ENCODE data around the gene MCRIP2.

The MCRIP2 gene

DNA sequence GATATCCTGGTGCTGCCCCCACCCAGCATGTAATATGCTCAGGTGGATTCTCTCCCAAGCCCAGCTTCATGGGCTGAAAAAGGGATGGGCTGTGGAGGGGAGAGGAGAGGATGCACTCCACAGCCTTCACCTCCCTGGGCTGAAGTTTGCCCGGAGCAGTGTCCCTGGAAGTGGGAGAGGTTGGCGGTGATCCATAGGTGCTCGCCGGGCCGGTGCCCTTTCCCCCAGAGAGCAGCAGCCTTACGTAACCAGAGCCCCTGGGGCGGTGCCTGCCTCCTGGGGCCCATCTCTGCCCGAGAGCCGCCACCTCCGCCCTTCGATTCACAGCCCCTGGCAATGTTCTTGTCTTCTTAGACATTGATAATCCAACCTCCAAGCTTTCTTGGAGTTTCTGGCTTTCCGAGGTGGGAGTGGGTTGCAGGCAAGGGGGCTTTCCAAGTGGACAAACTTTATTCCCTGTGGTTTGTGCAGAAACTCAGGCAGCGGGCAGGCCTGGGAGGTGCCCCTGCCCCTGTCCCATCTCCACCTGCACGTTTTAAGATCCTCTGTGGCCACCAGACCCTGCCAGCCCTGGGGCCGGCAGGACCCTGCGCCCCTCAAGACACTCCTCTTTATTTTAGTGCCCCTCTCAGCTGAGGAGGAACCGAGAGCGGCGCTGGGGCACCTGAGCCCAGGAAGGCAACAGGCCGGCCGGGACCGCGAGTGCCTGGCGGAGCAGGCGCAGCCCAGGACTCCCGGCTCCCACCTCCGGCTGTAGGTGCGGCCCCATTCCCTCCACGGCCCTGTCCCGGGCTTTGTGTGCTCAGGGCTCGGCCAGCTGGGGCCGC is 4.4 kb downstream of the MCRIP2 start:
- no peak for ATAC-seq (ENCODE audit: low read depth)
- Mint-ChIP-seq H3K9me3 (no peaks in the 10 kb centered on the region), H3K27me3 (no peaks in the 10 kb centered on the region), H3K4me1 (peaks cover 26% of the 10 kb centered on the region), H3K36me3 (no peaks in the 10 kb centered on the region), H3K4me3 (no peak overlapping the region), H3K27ac (no peak overlapping the region)
- DNase-seq (ENCODE audit: low spot score in 2 of 2) = no peak

DNA sequence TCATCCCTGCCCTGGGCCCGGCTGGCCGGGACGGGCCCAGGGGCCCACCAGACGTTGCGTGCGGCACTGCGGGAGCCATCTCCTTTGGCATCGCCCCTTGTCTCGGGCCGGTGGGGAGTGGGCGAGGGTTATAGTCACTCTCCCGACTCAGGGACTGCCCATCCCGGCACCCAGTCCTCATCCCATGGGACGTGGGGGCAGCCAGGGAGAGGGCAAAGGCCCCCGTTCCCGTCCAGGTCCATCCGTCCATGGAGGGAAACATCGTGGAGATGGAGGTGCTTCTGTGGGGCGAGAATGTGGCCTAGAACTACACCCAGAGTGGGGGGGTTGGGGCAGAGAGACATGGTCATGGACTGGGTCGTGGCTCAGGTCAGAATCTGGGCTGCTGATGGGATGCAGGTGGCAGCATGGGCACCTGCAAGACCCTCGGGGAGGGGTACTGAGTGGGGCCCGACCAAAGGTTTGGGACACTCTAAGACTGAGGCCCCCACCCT is 5.1 kb downstream of the MCRIP2 start:
- no peak for DNase-seq (ENCODE audit: low spot score in 2 of 2)
- H3K4me1 Mint-ChIP-seq = peaks cover 26% of the 10 kb centered on the region
- ATAC-seq (ENCODE audit: low read depth) = no peak
- no peaks in the 10 kb centered on the region for H3K9me3 Mint-ChIP-seq
- H3K4me3 Mint-ChIP-seq = no peak overlapping the region
- H3K27me3 Mint-ChIP-seq = no peaks in the 10 kb centered on the region
- no peak overlapping the region for H3K27ac Mint-ChIP-seq
- H3K36me3 Mint-ChIP-seq = no peaks in the 10 kb centered on the region

DNA sequence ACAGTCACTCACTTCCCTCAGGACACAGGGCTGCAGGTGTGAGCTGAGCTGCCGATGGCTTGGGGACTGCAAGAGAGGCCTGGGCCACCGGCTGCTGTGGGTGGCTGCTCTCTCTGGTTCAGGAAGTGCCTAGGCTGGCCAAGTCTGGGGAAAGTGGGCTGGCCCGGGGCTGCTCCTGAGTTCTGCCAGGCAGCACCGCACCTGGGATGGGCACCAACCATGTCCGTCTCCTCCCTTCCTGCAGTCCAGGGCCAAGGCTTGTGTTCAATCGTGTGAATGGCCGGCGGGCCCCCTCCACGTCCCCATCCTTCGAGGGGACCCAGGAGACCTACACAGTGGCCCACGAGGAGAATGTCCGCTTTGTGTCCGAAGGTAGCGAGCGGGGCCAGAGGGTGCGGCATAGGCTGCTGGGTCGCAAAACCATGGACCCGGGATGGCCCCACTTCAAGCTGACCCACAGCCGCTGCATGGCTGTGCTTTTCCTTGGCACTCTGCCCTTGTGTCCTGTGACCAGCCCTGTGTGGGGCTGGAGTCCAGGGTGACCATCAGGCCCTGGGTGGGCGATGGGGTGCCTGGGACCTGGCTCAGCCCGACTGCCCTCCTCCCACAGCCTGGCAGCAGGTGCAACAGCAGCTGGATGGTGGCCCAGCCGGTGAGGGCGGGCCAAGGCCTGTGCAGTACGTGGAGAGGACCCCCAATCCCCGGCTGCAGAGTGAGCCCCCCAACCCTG is 5.7 kb downstream of the MCRIP2 start:
- H3K4me3 Mint-ChIP-seq = no peak overlapping the region
- no peaks in the 10 kb centered on the region for H3K27me3 Mint-ChIP-seq
- no peaks in the 10 kb centered on the region for H3K36me3 Mint-ChIP-seq
- H3K9me3 Mint-ChIP-seq = no peaks in the 10 kb centered on the region
- no peak for DNase-seq (ENCODE audit: low spot score in 2 of 2)
- H3K27ac Mint-ChIP-seq = no peak overlapping the region
- peaks cover 26% of the 10 kb centered on the region for H3K4me1 Mint-ChIP-seq
- no peak for ATAC-seq (ENCODE audit: low read depth)

DNA sequence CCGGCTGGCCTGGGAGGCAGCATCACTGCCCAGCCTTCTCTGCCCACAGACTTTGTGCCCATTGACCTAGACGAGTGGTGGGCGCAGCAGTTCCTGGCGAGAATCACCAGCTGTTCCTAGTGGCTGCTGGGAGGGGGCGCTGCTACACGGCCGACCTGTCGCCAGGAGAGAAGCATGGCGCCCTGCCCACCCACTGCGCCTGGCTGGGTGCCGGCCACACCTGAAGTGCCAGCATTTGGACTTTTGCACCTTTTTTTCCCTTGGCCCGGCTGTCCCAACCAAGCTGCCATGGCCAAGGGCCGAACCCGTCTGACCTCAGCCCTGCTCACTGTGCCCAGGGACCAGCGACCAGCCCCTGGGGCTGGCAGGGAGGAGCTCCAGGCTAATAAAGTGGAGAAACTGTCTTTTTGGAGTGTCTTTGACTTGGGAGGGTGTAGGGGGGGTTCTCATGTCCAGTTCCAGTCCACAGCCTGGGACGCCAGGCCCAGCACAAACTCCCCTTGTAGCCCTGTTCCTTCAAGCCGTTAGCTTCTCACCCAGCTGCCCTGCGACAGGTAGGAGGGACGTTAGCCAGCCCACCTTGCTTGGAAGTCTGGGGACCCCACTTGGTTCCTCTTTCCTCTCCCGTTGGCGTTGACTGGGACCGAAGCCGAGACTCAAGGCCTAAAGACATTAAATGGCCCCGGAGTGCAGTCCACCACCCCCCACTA is 6.6 kb downstream of the MCRIP2 start:
- Mint-ChIP-seq H3K27me3 (no peaks in the 10 kb centered on the region), H3K9me3 (no peaks in the 10 kb centered on the region), H3K4me1 (peaks cover 23% of the 10 kb centered on the region), H3K4me3 (peak overlapping the region; percentile 82), H3K27ac (peak overlapping the region; percentile 77), H3K36me3 (no peaks in the 10 kb centered on the region)
- ATAC-seq (ENCODE audit: low read depth) (peak; percentile 18), DNase-seq (ENCODE audit: low spot score in 2 of 2) (no peak)

DNA sequence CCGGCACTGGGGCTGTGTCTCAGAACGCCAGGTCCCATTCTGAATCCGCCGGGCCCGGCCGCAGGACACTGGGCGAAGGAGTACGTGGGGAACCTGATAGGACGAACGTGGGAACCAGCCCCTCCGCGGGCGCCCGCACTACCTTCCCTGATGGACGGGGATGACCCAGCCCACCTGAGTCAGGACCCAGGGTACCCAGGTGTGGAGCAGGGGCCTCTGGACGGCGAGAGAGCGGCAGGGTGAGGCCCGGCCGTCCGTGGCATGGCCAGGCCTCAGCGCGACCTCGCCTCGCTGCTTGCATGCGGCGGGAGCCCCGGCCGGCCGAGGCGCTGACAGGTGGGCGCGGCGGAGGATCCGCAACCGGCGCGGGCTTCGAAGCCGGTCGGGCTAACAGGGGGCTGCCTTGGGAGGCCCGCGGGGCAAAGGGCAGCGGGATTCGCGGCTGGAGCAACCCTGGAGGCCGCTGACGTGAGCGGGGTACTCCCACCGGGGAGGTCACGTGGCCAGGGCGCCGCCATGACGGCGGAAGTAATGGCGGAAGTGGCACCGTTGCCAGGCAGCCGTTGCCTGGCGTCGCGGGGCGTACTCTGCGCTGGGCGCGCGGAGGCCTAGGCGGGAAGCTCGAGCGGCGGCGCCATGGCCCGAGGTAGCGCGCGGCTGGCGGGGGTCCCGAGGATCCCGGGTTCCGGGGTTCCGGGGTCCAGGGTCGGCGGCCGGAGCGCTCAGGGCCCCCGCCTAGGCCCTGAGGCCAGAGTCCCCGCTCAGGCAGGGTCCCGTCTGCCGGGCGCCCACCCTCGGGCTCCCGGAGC is 7.4 kb downstream of the MCRIP2 start, which contains the start of gene WDR90:
WDR90 (plus strand) TSS at position 585 of the 809 bp plus-strand sequence; CDS start at position 637, 52 bp downstream.
- Mint-ChIP-seq H3K27me3 (no peaks in the 10 kb centered on the region), H3K36me3 (no peaks in the 10 kb centered on the region), H3K27ac (peak within 1 kb of the TSS; percentile 77), H3K4me3 (peak within 1 kb of the TSS; percentile 82), H3K4me1 (peaks cover 22% of the 10 kb centered on the region), H3K9me3 (no peaks in the 10 kb centered on the region)
- DNase-seq (ENCODE audit: low spot score in 2 of 2) (peak; percentile 88), ATAC-seq (ENCODE audit: low read depth) (peak; percentile 98)

DNA sequence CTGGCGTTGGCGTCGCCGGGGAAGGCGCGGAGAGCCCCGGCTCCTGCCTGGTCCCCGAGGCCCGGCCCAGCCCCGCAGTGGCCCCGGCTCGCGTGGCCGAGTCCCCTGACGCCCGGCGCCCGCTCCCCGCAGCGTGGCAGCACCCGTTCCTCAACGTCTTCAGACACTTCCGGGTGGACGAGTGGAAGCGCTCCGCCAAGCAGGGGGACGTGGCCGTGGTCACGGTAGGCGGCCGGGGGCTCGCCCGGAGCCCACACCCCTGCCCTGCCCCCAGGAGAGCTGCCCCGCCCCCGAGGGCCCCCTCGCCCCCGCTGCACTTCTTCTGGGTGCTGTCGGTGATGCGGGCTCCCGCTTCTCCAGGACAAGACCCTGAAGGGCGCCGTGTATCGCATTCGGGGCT is 8.0 kb downstream of the MCRIP2 start:
- H3K27ac Mint-ChIP-seq = no peak overlapping the region
- no peaks in the 10 kb centered on the region for H3K36me3 Mint-ChIP-seq
- peak overlapping the region; percentile 78 for H3K4me3 Mint-ChIP-seq
- no peaks in the 10 kb centered on the region for H3K27me3 Mint-ChIP-seq
- H3K4me1 Mint-ChIP-seq = peaks cover 16% of the 10 kb centered on the region
- H3K9me3 Mint-ChIP-seq = no peaks in the 10 kb centered on the region
- DNase-seq (ENCODE audit: low spot score in 2 of 2) = no peak
- ATAC-seq (ENCODE audit: low read depth) = no peak

DNA sequence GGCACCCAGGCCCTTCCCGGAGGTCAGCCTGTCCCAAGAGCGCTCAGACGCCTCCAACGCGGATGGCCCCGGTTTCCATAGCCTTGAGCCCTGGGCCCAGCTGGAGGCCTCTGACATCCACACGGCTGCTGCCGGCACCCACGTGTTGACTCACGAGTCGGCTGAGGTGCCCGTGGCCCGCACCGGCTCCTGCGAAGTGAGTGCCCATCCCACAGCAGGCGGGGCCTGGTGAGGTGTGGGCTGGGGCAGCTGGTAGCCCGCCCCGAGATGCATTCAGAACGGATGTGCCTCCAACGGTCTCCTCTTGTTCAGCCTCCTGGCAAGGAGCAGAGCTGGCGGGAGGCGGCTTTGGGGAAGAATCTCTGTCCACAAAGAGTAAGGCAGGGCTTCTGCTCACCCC is 10.2 kb downstream of the MCRIP2 start:
- Mint-ChIP-seq H3K4me3 (no peak overlapping the region), H3K4me1 (peaks cover 10% of the 10 kb centered on the region), H3K27me3 (no peaks in the 10 kb centered on the region), H3K9me3 (no peaks in the 10 kb centered on the region), H3K27ac (no peak overlapping the region), H3K36me3 (no peaks in the 10 kb centered on the region)
- DNase-seq (ENCODE audit: low spot score in 2 of 2) (no peak), ATAC-seq (ENCODE audit: low read depth) (no peak)

DNA sequence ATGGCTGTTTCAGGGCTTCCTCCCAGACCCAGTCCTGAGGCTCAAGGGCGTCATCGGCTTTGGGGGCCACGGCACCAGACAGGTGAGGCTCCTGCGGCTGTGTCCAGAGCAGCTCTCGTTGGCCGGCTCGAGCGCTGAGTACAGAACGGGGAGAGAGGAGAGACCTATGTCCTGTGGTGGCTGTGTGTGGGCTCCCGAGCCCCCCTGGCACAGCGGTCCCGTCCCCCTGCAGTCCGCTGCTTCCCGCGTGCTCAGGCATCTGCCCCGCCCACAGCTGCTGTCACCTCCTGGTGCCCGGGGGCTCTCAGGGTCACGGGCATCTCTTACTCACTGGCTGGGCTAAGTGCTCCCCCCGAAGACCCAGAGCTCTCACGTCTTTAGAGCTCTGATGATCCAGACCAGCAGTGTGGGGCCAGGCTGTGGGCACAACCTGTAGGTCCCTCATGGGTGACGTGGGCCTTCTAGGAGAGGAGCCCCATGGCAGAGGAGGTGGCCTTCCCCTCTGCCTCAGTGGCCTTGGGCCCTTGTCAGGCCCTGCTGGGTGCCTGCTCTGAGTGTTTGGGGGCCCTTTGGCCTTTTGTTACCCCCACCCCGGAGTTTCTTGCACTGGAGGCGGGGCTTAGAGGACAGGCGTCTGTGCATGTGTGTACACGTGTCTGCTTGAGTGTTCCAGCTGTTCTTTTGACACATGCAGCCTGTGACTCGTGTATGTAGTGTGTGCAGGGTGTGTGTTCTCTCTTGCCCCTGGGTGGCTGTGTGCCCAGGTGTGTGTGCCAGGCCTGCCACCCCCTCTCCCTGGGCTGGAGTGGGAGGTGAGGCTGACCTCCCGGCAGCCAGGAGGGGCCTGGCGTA is 11.1 kb downstream of the MCRIP2 start:
- DNase-seq (ENCODE audit: low spot score in 2 of 2) = no peak
- Mint-ChIP-seq H3K4me1 (peaks cover 6% of the 10 kb centered on the region), H3K9me3 (no peaks in the 10 kb centered on the region), H3K4me3 (no peak overlapping the region), H3K27me3 (no peaks in the 10 kb centered on the region), H3K27ac (no peak overlapping the region), H3K36me3 (no peaks in the 10 kb centered on the region)
- no peak for ATAC-seq (ENCODE audit: low read depth)

DNA sequence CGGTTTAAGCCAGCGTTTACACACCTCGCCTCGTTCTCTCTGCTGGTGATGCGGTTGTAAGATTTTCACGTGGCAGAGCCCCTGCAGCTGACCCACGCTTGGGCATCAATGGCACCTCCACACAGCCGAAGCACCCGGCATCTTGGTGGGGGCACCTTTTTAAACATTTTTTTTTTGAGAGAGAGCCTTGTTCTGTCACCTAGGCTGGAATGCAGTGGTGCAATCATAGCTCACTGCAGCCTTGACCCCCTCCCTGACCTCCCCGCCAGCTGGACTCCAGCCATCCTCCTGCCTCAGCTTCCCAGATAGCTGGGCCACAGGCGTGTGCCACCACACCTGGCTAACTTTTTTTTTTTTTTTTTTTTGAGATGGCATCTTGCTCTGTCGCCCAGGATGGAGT is 12.4 kb downstream of the MCRIP2 start:
- ATAC-seq (ENCODE audit: low read depth) (no peak), DNase-seq (ENCODE audit: low spot score in 2 of 2) (no peak)
- H3K4me1 Mint-ChIP-seq = no peaks in the 10 kb centered on the region
- no peaks in the 10 kb centered on the region for H3K27me3 Mint-ChIP-seq
- no peak overlapping the region for H3K27ac Mint-ChIP-seq
- H3K9me3 Mint-ChIP-seq = no peaks in the 10 kb centered on the region
- no peak overlapping the region for H3K4me3 Mint-ChIP-seq
- no peaks in the 10 kb centered on the region for H3K36me3 Mint-ChIP-seq

DNA sequence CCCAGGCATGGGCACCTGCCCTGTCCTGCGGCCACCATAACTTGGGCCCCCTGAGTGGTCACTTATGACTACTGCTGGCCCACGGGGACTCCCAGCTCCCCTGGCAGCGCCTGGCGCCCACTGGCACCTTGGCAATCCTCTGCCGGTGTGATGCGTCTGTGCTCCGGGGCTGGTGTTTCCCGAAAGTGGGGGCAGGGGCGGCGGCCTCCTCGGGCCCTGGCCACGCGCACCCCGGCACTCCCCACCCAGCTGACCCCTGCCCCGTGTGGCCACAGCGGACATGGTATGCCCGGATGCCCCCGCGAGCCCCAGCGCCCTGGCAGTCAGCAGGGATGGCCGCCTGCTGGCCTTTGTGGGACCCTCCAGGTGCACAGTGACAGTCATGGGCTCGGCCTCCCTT is 15.9 kb downstream of the MCRIP2 start:
- no peak for ATAC-seq (ENCODE audit: low read depth)

DNA sequence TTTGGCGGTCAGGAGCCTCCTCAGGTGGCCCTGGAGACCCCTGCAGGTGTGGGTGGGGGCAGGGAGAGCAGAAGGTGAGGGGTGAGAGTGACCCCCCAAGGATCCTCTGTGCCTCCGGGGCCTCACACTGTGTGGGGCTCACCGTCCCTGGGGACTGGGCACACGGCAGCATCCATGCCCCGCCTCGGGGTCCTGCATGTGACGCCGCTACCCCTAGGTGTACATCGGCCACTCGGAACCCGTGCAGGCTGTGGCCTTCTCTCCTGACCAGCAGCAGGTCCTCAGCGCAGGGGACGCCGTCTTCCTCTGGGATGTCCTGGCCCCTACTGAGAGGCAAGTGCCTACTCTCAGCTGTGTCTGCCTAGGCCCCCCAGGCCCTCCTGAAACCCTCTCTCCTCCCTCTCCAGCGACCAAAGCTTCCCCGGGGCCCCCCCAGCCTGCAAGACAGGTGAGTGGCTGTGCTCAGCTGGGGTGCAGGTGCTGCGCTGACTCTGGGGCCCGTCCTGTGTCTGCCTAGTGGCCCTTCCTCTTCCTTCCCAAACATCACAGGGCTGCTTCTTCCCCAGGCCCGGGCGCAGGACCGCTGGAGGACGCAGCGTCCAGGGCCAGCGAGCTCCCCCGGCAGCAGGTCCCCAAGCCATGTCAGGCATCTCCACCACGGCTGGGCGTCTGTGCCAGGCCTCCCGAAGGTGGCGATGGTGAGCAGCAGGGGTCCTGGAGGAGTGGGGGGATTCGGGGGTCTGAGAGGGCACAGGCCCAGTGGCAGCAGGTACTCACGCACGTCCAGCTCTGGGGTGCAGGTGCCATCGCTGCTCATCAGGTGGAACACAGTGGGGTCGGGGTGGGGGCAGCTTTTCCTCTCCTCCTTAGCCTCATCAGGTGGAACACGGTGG is 17.3 kb downstream of the MCRIP2 start:
- no peak overlapping the region for H3K27ac Mint-ChIP-seq
- no peaks in the 10 kb centered on the region for H3K9me3 Mint-ChIP-seq
- DNase-seq (ENCODE audit: low spot score in 2 of 2) (no peak), ATAC-seq (ENCODE audit: low read depth) (no peak)
- H3K4me1 Mint-ChIP-seq = peaks cover 6% of the 10 kb centered on the region
- H3K27me3 Mint-ChIP-seq = no peaks in the 10 kb centered on the region
- H3K4me3 Mint-ChIP-seq = no peak overlapping the region
- H3K36me3 Mint-ChIP-seq = no peaks in the 10 kb centered on the region

More for the DNA sequence above, 15.9 kb downstream of the MCRIP2 start:
- H3K27ac Mint-ChIP-seq = no peak overlapping the region
- no peaks in the 10 kb centered on the region for H3K27me3 Mint-ChIP-seq
- H3K36me3 Mint-ChIP-seq = no peaks in the 10 kb centered on the region
- H3K4me1 Mint-ChIP-seq = peaks cover 6% of the 10 kb centered on the region
- DNase-seq (ENCODE audit: low spot score in 2 of 2) = no peak
- H3K4me3 Mint-ChIP-seq = no peak overlapping the region
- H3K9me3 Mint-ChIP-seq = no peaks in the 10 kb centered on the region

DNA sequence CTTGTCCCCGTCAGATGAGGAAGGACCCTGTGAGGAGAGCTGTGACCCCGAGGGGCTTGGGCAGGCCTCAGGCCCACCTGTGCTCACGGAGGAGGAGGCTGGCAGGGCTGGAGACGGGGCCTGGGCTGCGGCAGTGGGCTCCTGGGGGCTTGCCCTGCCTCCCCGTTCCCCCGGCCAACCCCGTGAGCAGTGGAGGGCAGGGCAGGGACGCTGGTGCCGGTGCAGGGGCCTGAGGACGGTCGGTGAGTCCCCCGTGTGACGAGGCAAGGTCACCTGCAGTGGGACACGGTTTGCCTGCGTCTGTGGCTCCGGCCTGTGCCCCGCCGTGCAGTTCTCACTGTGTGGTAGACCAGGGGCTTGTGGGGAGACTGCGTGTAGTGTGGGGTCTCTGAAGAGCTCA is 18.0 kb downstream of the MCRIP2 start:
- no peak overlapping the region for H3K4me3 Mint-ChIP-seq
- H3K4me1 Mint-ChIP-seq = peaks cover 6% of the 10 kb centered on the region
- H3K27ac Mint-ChIP-seq = no peak overlapping the region
- no peaks in the 10 kb centered on the region for H3K36me3 Mint-ChIP-seq
- DNase-seq (ENCODE audit: low spot score in 2 of 2) (no peak), ATAC-seq (ENCODE audit: low read depth) (no peak)
- no peaks in the 10 kb centered on the region for H3K27me3 Mint-ChIP-seq
- no peaks in the 10 kb centered on the region for H3K9me3 Mint-ChIP-seq

Measured in memory B cell (primary cell).